IMR-90 (cell line): ENCODE measurements around the gene RHBDF1. TPM values are rescaled to one million over a fixed set of nuclear protein-coding genes. Genes with fewer than 3 reads are reported as not detected.

Source experiments
- ATAC-seq: fragments of 200-7000 bp; cut with Tn5 transposase; 2 replicates; pipeline ENCODE4 v1.9.1; 2020; ENCODE audit warnings: low read depth, mild to moderate bottlenecking, moderate library complexity
- BruUV-seq: library from RNA; stranded (reverse); fragments of 400-500 nt; replicated peaks from 2 replicates; lab custom pipeline; 2021; lab: Mats Ljungman, UMichigan
- CTCF ChIA-PET: fragments of 300-600 bp; formaldehyde crosslinking; extraction: SDS; loops from one replicate; lab custom pipeline; 2021; ENCODE audit warnings: antibody characterized with exemption; lab: Yijun Ruan, JAX
- POLR2A ChIA-PET: fragments of 300-600 bp; sonication (Branson Sonifier 250); formaldehyde crosslinking; loops from one replicate; lab custom pipeline; 2022; ENCODE audit warnings: antibody characterized with exemption; ENCODE audit not compliant: unreplicated experiment; lab: Charles Lee
- DNase-seq: peaks from one replicate; pipeline ENCODE4 v3.0.0; 2013
- H2AFZ ChIP-seq: replicated peaks from 2 replicates; pipeline ENCODE3; 2013; ENCODE audit warnings: low read length, mild to moderate bottlenecking; ENCODE audit not compliant: poor library complexity
- H2AK5ac ChIP-seq: 2 replicates; pipeline ENCODE4 v1.6.1; 2013; ENCODE audit warnings: low read depth, low read length, inconsistent platforms
- H2AK9ac ChIP-seq: replicated peaks from 2 replicates; pipeline ENCODE3; 2013; ENCODE audit warnings: mild to moderate bottlenecking, low read depth, low read length, moderate library complexity; ENCODE audit not compliant: poor library complexity
- H2BK120ac ChIP-seq: 2 replicates; pipeline ENCODE4 v1.6.1; 2013; ENCODE audit warnings: low read depth, low read length, inconsistent platforms
- H2BK15ac ChIP-seq: 3 replicates; pipeline ENCODE4 v1.6.1; 2013; ENCODE audit warnings: low read depth, low read length, inconsistent platforms
- H2BK20ac ChIP-seq: 2 replicates; pipeline ENCODE4 v1.6.1; 2013; ENCODE audit warnings: low read depth, mild to moderate bottlenecking, inconsistent platforms, low read length, moderate library complexity
- H2BK5ac ChIP-seq: 2 replicates; pipeline ENCODE4 v1.6.1; 2013; ENCODE audit warnings: mild to moderate bottlenecking, low read depth, low read length, inconsistent platforms; ENCODE audit not compliant: poor library complexity, severe bottlenecking
- H3K14ac ChIP-seq: replicated peaks from 2 replicates; pipeline ENCODE4 v1.6.1; 2013; ENCODE audit warnings: low read depth, low read length, inconsistent platforms
- H3K18ac ChIP-seq: 2 replicates; pipeline ENCODE4 v1.6.1; 2013; ENCODE audit warnings: low read depth, low read length, control low read depth
- H3K23ac ChIP-seq: 2 replicates; pipeline ENCODE4 v1.6.1; 2013; ENCODE audit warnings: low read depth, low read length, inconsistent platforms
- H3K27ac ChIP-seq: 2 replicates; pipeline ENCODE4 v1.5.1; 2013; ENCODE audit warnings: mild to moderate bottlenecking, control low read depth, low read length; ENCODE audit not compliant: insufficient read depth
- H3K27me3 ChIP-seq: 2 replicates; pipeline ENCODE4 v1.6.1; 2013; ENCODE audit warnings: low read length; ENCODE audit not compliant: control insufficient read depth, insufficient read depth
- H3K36me3 ChIP-seq: 2 replicates; pipeline ENCODE4 v1.6.1; 2013; ENCODE audit warnings: low read length, mixed read lengths; ENCODE audit not compliant: control insufficient read depth, insufficient read depth
- H3K4ac ChIP-seq: 2 replicates; pipeline ENCODE4 v1.6.1; 2013; ENCODE audit warnings: low read depth, low read length, inconsistent platforms
- H3K4me1 ChIP-seq: 2 replicates; pipeline ENCODE4 v1.6.1; 2013; ENCODE audit warnings: low read length, mixed read lengths; ENCODE audit not compliant: control insufficient read depth, insufficient read depth
- H3K4me2 ChIP-seq: 2 replicates; pipeline ENCODE4 v1.6.1; 2013; ENCODE audit warnings: low read depth, mild to moderate bottlenecking, control low read depth, low read length, moderate library complexity
- H3K4me3 ChIP-seq: 2 replicates; pipeline ENCODE4 v1.5.1; 2013; ENCODE audit warnings: low read depth, mild to moderate bottlenecking, control low read depth, low read length, moderate library complexity; ENCODE audit not compliant: insufficient read depth
- H3K56ac ChIP-seq: 2 replicates; pipeline ENCODE4 v1.6.1; 2013; ENCODE audit warnings: low read length, inconsistent platforms; ENCODE audit not compliant: insufficient read depth; ENCODE audit errors: extremely low read depth
- H3K79me1 ChIP-seq, 2 experiments: 2 replicates each; pipeline ENCODE4 v1.6.1; 2013; ENCODE audit warnings: low read length in 2 of 2, inconsistent platforms in 1 of 2, low read depth in 1 of 2
- H3K9ac ChIP-seq: 2 replicates; pipeline ENCODE4 v1.6.1; 2013; ENCODE audit warnings: low read depth, low read length, control low read depth
- H3K9me1 ChIP-seq: 2 replicates; pipeline ENCODE4 v1.6.1; 2013; ENCODE audit warnings: low read length, inconsistent platforms; ENCODE audit not compliant: insufficient read depth
- H3K9me3 ChIP-seq: 2 replicates; pipeline ENCODE4 v1.6.1; 2013; ENCODE audit warnings: low read length; ENCODE audit not compliant: control insufficient read depth, insufficient read depth
- H4K20me1 ChIP-seq: 2 replicates; pipeline ENCODE4 v1.6.1; 2013; ENCODE audit warnings: low read length, inconsistent platforms; ENCODE audit not compliant: insufficient read depth
- H4K5ac ChIP-seq: 2 replicates; pipeline ENCODE4 v1.6.1; 2013; ENCODE audit warnings: mild to moderate bottlenecking, low read depth, low read length, control low read depth
- H4K8ac ChIP-seq, 2 experiments: 2 replicates each; pipeline ENCODE4 v1.6.1; 2013; ENCODE audit warnings: low read depth in 2 of 2, low read length in 2 of 2, control low read depth in 1 of 2, inconsistent platforms in 1 of 2
- H4K91ac ChIP-seq: 2 replicates; pipeline ENCODE4 v1.6.1; 2013; ENCODE audit warnings: low read depth, low read length, inconsistent platforms; ENCODE audit not compliant: insufficient read depth
- BHLHE40 ChIP-seq: fragments of 150-350 bp; IDR thresholded peaks from 2 replicates; pipeline ENCODE4 v1.6.1; 2016; ENCODE audit warnings: mild to moderate bottlenecking, low read depth, low read length
- CEBPB ChIP-seq: IDR thresholded peaks from 2 replicates; pipeline ENCODE4 v1.6.1; 2012; ENCODE audit warnings: low read depth, low read length, improper control_type of control experiment
- CHD1 ChIP-seq: IDR thresholded peaks from 2 replicates; pipeline ENCODE4 v1.6.1; 2012; ENCODE audit warnings: low read depth, low read length, improper control_type of control experiment
- FOS ChIP-seq: fragments of 150-350 bp; IDR thresholded peaks from 2 replicates; pipeline ENCODE4 v1.6.1; 2016; ENCODE audit warnings: low read depth, low read length
- MAFK ChIP-seq: IDR thresholded peaks from 2 replicates; pipeline ENCODE4 v1.6.1; 2012; ENCODE audit warnings: low read depth, low read length, improper control_type of control experiment
- MAZ ChIP-seq: IDR thresholded peaks from 2 replicates; pipeline ENCODE4 v1.6.1; 2012; ENCODE audit warnings: low read depth, mild to moderate bottlenecking, low read length, improper control_type of control experiment, moderate library complexity, borderline replicate concordance
- MXI1 ChIP-seq: IDR thresholded peaks from 2 replicates; pipeline ENCODE4 v1.6.1; 2012; ENCODE audit warnings: low read depth, mild to moderate bottlenecking, low read length, moderate library complexity, borderline replicate concordance
- NFE2L2 ChIP-seq: fragments of 150-350 bp; IDR thresholded peaks from 2 replicates; pipeline ENCODE4 v1.6.1; 2016; ENCODE audit warnings: low read depth, mild to moderate bottlenecking, low read length
- POLR2A ChIP-seq: IDR thresholded peaks from 2 replicates; pipeline ENCODE4 v1.6.1; 2012; ENCODE audit warnings: mild to moderate bottlenecking, low read depth, low read length
- RAD21 ChIP-seq: IDR thresholded peaks from 2 replicates; pipeline ENCODE4 v1.6.1; 2012; ENCODE audit warnings: low read length, improper control_type of control experiment
- RCOR1 ChIP-seq: IDR thresholded peaks from 2 replicates; pipeline ENCODE4 v1.6.1; 2012; ENCODE audit warnings: mild to moderate bottlenecking, low read length, improper control_type of control experiment; ENCODE audit not compliant: insufficient replicate concordance
- RFX5 ChIP-seq: IDR thresholded peaks from 2 replicates; pipeline ENCODE4 v1.8.0; 2012; ENCODE audit warnings: low read depth, mild to moderate bottlenecking, low read length, moderate library complexity
- SMC3 ChIP-seq: fragments of 150-350 bp; IDR thresholded peaks from 2 replicates; pipeline ENCODE4 v1.6.1; 2016; ENCODE audit warnings: low read depth, mild to moderate bottlenecking, antibody characterized with exemption, low read length, moderate library complexity
- WGBS, 2 experiments: methylation state at CpG; one replicate each; pipeline versions ENCODE4 v1.1.5 to v1.1.7; 2013; ENCODE audit warnings: missing lambda C conversion rate in 2 of 2; ENCODE audit not compliant: insufficient read length in 1 of 2; ENCODE audit errors: extremely low coverage in 2 of 2; 5-methylcytosine and 5-hydroxymethylcytosine counted together
- dilution Hi-C: fragments of 300-500 bp; cut with HindIII; formaldehyde crosslinking; loops from one replicate; pipeline ENCODE4 v1.14.3; 2018; ENCODE audit warnings: low sequenced_read_pairs; ENCODE audit not compliant: unreplicated experiment
- in situ Hi-C: fragments of 300-500 bp; cut with MboI; formaldehyde crosslinking; loops from 3 replicates; pipeline ENCODE4 v1.14.3; 2019; ENCODE audit warnings: low sequenced_read_pairs, inconsistent platforms, mixed read lengths
- intact Hi-C: fragments of 100-400 bp; cut with micrococcal nuclease; formaldehyde crosslinking; loops from 2 replicates; pipeline ENCODE4 v1.10.0; 2022
- polyA plus RNA-seq, 3 experiments: library from polyadenylated mRNA; depleted of rRNA; stranded (reverse); fragments of >200 nt; gene quantifications; 2 replicates each; pipeline ENCODE4 v1.2.3, GENCODE V29; 2012; ENCODE audit warnings: low replicate concordance in 1 of 3
- total RNA-seq: library from RNA; depleted of rRNA; stranded (reverse); fragments of >200 nt; gene quantifications from 2 replicates; pipeline ENCODE4 v1.2.3, GENCODE V29; 2012
- TF ChIP-seq, protein P1 (sequence below): fragments of 150-350 bp; IDR thresholded peaks from 2 replicates; pipeline ENCODE4 v1.6.1; 2016; ENCODE audit warnings: low read depth, mild to moderate bottlenecking, low read length, moderate library complexity, borderline replicate concordance
- TF ChIP-seq, protein P2 (sequence below): fragments of 150-350 bp; IDR thresholded peaks from 2 replicates; pipeline ENCODE4 v1.6.1; 2017; ENCODE audit warnings: mild to moderate bottlenecking, antibody characterized with exemption, low read length, low read depth
- TF ChIP-seq, protein P3 (sequence below): conservative IDR thresholded peaks from 2 replicates; pipeline ENCODE4 v1.5.1; 2012; ENCODE audit warnings: mild to moderate bottlenecking, low read depth, low read length, improper control_type of control experiment

Gene RHBDF1
- total and polyA plus RNA-seq, 2 of the 4 experiments (the other 2 are of a cell fraction), result 13.8 to 86.6 TPM

DNA sequence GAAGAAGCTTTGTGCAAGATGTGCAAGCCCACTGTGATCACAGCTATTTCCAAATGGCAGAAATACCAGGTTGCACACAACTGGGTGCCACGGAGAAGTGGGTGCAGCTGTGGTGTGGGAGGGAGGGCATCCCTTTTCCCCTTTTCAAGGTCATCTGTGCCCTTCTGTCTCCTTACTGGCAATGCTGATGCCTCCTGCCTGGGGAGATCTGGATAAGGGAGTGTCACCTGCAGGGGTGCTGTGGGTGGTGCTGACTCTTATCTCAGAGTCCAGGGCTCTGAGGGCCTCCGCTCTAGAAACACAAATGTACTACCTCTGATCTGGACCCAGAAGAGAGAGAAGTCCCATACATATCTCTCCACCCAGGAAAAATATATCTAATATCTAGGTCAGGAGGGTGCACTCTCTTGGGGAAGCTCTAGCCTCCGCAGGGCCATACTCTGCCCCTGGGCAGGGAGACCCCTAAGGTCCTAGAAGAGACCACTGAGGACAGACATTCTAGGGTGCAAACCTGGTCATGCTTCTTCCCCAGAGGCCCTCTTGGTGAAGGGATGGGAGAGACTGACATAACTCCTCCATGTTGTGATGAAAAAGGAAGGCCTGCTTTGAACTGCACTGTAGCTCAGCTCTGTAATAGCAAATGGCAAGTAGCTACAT, 47.5 kb upstream of the RHBDF1 start:
- TF ChIP-seq, protein P1, sequence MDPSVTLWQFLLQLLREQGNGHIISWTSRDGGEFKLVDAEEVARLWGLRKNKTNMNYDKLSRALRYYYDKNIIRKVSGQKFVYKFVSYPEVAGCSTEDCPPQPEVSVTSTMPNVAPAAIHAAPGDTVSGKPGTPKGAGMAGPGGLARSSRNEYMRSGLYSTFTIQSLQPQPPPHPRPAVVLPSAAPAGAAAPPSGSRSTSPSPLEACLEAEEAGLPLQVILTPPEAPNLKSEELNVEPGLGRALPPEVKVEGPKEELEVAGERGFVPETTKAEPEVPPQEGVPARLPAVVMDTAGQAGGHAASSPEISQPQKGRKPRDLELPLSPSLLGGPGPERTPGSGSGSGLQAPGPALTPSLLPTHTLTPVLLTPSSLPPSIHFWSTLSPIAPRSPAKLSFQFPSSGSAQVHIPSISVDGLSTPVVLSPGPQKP, result no peak
- no peak for TF ChIP-seq CEBPB
- TF ChIP-seq NFE2L2, result no peak
- TF ChIP-seq MXI1, result no peak
- TF ChIP-seq CHD1, result no peak
- TF ChIP-seq MAZ, result no peak
- TF ChIP-seq BHLHE40, result no peak
- TF ChIP-seq RAD21, result no peak
- TF ChIP-seq SMC3, result no peak
- no peak for TF ChIP-seq RCOR1
- TF ChIP-seq, protein P2, sequence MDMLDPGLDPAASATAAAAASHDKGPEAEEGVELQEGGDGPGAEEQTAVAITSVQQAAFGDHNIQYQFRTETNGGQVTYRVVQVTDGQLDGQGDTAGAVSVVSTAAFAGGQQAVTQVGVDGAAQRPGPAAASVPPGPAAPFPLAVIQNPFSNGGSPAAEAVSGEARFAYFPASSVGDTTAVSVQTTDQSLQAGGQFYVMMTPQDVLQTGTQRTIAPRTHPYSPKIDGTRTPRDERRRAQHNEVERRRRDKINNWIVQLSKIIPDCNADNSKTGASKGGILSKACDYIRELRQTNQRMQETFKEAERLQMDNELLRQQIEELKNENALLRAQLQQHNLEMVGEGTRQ, result no peak
- TF ChIP-seq FOS, result no peak
- TF ChIP-seq MAFK, result no peak
- no peak for TF ChIP-seq RFX5
- no peak for TF ChIP-seq POLR2A
- TF ChIP-seq, protein P3, sequence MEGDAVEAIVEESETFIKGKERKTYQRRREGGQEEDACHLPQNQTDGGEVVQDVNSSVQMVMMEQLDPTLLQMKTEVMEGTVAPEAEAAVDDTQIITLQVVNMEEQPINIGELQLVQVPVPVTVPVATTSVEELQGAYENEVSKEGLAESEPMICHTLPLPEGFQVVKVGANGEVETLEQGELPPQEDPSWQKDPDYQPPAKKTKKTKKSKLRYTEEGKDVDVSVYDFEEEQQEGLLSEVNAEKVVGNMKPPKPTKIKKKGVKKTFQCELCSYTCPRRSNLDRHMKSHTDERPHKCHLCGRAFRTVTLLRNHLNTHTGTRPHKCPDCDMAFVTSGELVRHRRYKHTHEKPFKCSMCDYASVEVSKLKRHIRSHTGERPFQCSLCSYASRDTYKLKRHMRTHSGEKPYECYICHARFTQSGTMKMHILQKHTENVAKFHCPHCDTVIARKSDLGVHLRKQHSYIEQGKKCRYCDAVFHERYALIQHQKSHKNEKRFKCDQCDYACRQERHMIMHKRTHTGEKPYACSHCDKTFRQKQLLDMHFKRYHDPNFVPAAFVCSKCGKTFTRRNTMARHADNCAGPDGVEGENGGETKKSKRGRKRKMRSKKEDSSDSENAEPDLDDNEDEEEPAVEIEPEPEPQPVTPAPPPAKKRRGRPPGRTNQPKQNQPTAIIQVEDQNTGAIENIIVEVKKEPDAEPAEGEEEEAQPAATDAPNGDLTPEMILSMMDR, result no peak
- Histone ChIP-seq H3K27ac (no peak overlapping the region), H3K9me3 (no peaks in the 10 kb centered on the region), H3K4me3 (no peak overlapping the region), H4K8ac (no peak overlapping the region), H2BK120ac (no peak overlapping the region), H2BK20ac (no peak overlapping the region), H3K23ac (no peak overlapping the region), H3K36me3 (peaks cover 17% of the 10 kb centered on the region), H4K5ac (no peak overlapping the region), H3K9ac (no peak overlapping the region), H3K9me1 (peaks cover 3% of the 10 kb centered on the region; the same call in 1 of the 2 replicates), H3K18ac (no peak overlapping the region), H2AK5ac (no peak overlapping the region), H3K4me2 (no peak overlapping the region), H3K56ac (no peak overlapping the region), H4K20me1 (peaks cover 13% of the 10 kb centered on the region), H4K91ac (no peak overlapping the region), H2BK5ac (no peak overlapping the region), H3K4me1 (peaks cover 5% of the 10 kb centered on the region; the same call in 1 of the 2 replicates), H3K14ac (no peak overlapping the region), H3K4ac (no peak overlapping the region), H2AFZ (no peak overlapping the region), H2AK9ac (no peak overlapping the region), H2BK15ac (no peak overlapping the region), H3K27me3 (no peaks in the 10 kb centered on the region), H3K79me1 (peaks cover 10 to 35% of the 10 kb centered on the region in 2 experiments; a peak in 3 of 4 replicates)
- in situ Hi-C loops (no loop called here), intact Hi-C loops (no loop called here), dilution Hi-C loops (no loop called here)
- POLR2A ChIA-PET, result no interaction called here
- CTCF ChIA-PET, result no interaction called here
- no TSS peak for BruUV-seq
- ATAC-seq, result no peak
- WGBS, 2 experiments, result no CpG with 5 or more reads among the region's 3 CpGs
- DNase-seq, result no peak
